Activated CD8-positive, alpha-beta memory T cell treated with anti-CD3 and anti-CD28 coated beads, Interleukin-2, amount 50 U/mL, for 24 hours (primary cell): ENCODE measurements around the gene CCDC28A.
"Not testable (repeated sequence)": the region's sequence is repeated elsewhere in the genome, so short reads cannot be mapped to it uniquely, and the experiment has no call there.

Experiments used
- DNase-seq: peaks from one replicate; pipeline ENCODE4 v3.0.0-alpha.2; 2020; ENCODE audit errors: extremely low read depth

The CCDC28A gene

DNA sequence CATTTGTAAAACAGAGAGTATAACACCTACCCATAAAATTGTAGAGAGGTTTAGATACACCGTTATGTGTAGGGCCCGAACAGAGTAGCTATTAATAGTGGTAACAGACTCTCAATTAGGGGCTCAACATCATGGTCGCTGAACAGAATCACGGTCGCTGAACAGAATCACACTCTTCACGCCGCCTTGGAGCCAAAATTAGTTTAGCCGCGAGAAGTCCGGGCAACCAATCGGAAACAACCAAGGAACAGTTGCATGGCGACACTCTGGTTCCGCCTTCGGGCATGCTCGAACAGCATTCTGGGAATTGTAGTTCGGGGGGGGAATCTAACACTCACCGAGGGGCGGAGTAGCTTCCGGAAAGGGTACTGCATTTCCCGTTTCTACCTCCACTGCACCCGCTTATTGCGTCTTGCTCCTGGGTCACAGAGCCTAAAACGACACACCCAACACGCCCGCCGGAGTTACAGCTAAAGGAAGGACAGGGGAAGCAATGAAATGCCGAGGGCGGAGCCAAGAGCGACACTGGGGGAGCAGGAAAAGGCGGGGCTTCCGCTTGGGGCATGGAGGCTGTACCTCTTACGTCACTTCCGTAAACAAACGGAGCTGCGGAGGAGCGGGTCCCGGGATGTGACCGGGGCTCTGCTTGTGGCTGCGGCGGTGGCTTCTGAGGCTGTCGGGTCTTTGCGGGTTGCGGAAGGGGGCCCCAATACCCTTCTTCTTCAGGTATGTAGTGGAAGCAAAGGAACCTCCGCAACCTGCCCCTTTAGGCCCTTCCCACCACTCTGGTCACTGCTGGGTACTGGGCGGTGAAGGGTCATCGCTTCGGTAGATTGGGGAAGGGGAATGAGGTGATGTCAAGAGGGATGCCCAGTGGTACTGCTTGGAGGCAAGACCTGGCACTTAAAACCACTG lies at the start of gene CCDC28A:
CCDC28A (plus strand) TSS at position 593 of the 915 bp plus-strand sequence. CDS start 2,352 bp downstream, outside the sequence.
- peak; percentile 81 for DNase-seq

DNA sequence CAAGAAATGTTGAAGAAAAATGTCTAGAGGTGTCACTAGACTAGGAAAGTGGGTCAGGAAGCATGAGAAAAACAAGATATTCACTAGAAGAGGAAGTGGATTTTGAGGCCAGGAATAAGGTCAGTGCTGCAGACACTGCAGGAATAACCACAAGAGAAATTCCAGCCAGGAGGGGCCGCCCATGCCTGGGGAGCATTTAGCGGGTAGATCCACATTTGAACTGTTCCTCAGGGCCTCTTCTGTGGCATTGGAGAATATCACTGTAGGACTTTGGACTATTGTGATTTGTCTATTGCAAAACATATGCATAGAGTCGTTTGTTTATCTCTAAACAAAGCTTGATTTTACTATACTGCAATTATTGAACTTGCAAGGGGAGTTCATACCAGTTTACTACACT lies 49.6 kb upstream of the CCDC28A start:
- no peak for DNase-seq

DNA sequence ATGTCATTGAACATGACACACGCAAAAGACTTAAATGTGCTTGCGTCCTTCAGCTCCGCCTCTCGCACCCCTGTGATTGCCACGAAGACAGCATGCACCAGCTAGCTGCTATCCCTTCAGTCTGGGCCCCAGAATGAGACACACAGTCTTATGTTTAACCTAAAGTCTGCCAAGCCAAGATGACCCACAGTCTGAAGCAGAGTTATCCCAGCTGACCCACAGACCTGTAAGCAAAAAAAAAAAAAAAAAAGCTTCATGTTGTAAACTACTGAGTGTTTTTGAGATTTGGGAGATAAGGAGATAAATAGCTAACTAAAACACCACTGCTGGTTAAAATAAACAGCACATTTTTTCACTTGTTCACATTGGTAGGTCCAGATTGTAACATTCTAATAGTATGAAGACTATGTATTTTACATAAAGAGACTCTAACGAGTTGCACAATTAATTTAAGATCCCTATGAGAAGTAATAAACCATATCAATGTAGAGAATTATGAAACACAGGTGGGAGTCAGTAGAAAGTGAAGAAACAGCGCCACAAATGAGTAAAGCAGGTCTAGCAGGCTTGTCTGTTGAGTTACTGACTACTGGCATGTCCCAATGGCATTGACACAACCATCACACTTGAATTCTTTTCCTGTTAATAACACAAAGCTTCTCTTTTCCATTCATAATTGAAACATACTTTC lies 47.4 kb upstream of the CCDC28A start:
- no peak for DNase-seq

DNA sequence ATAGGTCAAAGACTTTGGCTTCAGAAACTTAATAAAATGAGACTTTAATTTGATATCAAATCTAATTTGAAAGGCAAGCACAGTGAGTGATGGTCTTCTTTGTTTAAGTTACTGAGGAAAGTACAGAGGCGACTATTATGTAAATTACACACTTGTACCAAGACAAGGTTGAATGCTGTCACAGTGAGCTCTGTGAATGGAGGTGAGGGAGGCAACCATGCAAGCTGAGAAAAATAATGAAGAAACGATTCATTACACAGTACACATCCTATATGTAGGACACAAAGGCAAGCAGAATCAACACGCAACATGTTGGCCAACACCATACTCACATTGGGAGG lies 46.8 kb upstream of the CCDC28A start:
- DNase-seq, result no peak

DNA sequence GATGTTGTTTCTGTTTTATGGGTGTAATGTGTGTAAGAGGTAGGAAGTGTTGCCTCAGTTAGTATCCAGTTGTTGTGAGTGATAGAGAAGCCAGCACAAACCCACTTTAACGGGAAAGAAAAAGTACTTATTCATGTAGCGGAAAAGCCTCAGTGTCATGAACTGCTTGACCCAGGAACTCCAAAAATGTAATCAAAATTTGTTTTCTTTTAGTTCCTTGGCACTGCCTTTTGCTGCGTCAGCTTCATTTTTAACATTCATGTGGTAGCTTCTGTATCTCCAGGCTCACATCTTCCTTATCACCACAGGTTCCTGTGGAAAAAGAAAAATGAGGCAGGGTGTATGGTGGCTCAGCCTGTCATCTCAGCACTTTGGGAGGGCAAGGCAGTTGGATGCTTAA lies 46.4 kb upstream of the CCDC28A start:
- no peak for DNase-seq

DNA sequence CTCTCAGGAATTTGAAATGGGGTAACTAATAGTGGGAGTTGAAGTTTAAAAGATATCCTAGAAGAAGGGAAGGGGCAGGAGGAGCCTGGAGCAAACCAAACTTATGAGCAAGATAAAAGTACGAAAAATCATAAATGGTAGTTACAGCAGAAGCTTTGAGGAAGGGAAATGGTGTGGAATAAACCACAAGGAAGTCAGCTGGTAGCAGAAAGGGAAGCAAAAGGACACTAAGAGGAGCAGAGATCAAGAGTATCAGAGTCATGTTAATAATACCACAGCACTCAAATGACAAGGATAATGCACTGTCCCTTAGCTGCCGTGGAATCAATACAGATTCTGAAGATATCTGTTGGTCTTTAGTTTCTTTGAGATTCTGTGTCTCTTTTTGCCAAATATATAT lies 44.9 kb upstream of the CCDC28A start:
- DNase-seq, result no peak

DNA sequence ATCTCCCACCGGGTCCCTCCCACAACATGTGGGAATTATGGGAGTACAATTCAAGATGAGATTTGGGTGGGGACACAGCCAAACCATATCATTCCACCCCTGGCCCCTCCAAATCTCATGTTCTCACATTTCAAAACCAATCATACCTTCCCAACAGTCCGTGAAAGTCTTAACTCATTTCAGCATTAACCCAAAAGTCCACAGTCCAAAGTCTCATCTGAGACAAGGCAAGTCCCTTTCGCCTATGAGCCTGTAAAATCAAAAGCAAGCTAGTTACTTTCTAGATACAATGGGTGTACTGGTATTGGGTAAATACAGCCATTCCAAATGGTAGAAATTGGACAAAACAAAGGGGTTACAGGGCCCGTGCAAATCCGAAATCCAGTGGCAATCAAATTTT lies 43.5 kb upstream of the CCDC28A start:
- DNase-seq, result not testable (repeated sequence)

DNA sequence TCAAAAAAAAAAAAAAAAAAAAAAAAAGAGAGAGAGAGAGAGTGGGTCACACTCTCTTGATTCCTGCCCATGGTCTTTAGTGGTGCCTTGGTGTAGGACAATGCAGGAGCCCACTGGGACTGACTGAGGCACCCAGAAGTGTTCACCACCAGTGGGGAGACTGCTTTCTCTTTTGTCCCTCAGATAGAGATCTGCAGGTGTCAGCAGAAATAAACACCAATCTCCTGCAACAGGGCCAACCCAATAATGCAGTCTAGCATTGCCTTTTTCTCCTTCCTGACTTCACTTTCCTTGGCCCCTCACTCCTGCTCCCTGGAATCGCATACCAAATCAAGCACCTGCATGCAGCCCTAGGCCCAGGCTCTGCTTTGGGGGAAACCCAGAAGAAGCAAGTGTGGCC lies 39.0 kb upstream of the CCDC28A start:
- no peak for DNase-seq

DNA sequence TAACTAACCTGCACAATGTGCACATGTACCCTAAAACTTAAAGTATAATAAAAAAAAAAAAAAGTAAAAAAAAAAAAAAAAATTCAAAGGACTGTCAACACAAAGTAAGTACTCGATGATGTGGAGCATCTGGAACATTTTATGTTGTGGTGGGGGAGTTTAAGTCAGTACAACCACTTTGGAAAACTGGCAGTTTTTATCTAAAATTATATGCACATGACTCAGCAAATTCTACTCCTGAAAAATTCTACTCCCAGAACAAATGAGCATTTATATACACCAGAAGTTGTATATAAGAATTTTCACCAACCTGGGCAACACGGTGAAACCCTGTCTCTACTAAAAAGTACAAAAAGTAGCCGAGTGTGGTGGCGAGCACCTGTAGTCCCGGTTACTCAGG lies 36.9 kb upstream of the CCDC28A start:
- DNase-seq, result no peak

DNA sequence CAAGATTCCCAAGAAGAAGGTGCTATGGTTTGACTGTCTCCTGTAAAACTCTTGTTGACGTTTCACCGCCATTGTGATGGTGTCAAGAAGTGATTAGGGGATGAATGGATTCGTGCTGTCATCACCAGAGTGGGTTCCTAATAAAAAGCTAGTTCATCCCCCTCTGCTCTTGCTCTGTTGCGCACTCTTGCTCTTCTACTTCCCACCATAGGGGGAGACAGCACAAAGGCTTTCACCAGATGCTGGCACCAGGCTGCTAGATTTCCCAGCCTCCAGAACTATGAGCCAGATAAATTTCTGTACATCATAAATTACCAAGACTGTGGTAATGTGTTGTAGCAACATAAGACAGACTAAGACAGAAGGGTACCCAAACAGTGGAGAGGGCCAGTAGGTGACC lies 21.6 kb upstream of the CCDC28A start:
- DNase-seq, result no peak

DNA sequence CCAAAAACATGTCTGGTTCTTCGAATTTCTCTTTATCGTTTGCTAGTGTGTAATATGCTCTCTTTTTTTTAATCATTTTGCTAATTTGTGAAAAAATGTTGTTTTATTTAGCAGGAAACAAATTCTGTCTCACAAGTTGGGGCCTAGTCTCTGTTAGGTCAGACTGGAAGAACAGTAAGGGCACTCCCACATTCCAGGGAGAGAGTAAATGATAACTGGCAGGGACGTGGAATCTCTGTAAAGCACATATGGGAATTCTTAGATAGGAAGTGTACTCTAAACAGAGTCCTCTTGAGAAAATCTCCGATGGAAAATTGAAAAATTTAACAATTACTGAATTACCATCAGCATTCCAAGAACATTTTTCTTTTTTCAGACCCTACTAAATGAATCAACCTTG lies 16.4 kb upstream of the CCDC28A start:
- no peak for DNase-seq

DNA sequence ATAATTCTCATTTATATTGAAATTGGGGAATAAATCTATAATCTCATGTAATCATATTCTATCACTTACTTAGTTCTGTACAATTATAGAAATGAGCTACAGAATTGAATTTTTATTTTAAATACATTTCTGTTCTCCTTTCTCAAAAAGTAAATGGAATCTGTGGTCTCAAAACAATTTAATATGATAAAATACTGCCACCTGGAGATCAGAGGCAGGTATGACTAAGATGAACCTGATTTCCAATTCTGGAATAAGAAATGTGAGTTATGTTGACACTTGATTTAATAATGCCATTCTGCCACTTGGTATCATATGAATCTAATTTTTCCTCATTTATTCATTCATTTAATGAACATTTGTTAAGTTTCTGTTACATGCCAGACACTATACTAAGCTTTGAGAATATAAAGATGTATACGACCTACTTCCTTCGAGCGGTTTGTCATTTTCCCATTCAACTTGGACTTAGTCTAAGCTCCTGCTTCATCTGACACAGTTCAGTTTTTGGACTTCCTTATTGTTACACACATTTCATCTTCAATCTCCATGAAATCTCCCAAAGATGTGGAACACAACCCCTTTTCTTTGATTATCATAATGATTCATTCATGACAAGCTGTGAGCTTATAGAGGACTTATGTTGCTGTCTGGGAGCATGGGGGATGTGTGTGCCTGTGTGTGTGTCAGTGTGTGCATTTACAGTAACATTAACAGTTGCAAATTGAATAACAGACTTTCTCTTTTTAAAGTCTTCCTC lies 7.5 kb upstream of the CCDC28A start:
- DNase-seq, result no peak

DNA sequence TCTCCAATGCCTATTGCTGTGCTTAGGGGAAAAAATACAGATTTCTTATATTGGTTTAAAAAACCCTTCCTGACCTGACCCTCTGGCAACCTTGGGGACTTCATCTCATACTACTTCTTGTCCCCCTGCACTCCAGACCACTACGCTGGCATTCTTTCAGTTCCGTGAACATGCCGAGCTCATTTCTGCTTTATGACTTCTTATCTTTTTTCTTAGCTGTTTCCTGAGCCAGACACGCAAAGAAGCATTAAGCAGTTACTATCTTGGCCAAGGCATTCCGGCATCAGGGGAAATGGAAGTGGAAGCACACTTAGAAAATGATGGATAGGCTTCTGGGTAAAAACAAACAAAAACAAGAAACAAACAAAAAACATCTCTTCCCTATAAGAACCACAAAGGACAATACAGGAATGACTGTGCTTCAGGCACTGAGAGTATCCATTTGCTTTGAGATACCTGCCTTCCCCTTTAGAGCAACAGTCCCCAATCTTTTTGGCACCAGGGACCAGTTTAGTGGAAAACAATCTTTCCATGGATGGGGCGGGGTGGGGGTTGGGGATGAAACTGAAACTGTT lies 4.4 kb upstream of the CCDC28A start:
- DNase-seq, result no peak

DNA sequence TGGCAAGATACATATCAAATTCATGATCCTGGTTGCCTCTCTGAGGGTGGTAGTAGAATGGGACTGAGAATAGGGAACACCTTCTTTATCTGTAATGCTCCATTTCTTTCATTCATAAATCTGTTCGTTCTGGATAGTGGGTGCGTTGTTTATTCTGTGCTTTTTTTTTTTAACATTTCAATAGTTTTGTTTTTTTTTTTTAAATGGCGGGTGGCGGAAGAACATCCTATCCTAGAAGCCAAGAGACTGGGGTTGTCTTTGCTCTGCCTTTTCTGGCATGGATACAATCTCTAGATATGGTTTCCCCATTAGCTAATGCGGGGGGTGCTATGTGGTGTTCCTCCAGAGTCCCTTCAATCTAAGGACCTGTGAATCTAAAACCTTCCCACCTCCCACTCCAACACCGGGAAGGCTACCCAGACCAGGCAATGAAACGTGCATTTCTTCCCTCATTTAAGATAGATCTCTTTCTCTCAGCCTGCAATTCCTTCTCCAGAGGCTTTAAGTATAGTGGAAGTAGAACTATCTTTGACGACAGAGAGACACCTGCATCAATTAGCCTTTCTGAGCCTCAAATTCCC lies 883 bp upstream of the CCDC28A start:
- DNase-seq, result no peak

DNA sequence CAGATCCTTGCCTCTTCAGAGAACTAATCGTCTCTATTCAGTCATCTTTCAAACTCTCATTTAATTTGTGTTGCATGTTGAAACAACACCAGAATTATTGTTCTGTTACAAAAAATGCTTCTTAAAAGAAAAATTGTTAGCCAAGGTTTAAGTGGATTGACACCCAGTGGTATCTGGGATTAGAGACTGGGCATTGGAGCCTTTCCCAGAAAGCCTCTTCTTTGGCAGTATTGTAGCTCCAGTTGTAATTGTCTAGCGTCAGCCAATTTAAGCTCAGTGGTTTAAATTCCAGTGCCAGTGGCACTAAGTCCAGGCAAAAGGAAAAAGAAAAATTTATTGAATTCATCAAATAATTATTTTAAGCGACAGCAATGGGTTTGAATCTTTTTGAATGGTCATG lies 801 bp downstream of the CCDC28A start:
- DNase-seq, result no peak

DNA sequence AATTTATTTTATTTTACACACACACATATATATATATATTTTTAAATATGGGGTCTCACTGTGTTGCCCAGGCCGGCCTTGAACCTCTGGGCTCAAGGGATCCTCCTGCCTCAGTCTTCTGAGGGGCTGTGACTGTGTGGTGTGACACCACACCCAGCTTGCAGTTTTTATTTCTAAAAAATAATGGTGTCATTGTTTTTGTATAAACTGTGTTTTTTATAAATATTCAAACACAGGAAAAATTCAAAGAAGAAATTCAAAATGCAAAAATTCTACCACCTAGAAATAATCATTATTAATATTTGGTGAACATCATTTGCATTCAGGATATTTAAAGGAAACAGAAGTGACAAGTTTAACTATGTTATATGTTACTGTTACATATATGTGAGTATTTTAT lies 3.1 kb downstream of the CCDC28A start:
- no peak for DNase-seq

DNA sequence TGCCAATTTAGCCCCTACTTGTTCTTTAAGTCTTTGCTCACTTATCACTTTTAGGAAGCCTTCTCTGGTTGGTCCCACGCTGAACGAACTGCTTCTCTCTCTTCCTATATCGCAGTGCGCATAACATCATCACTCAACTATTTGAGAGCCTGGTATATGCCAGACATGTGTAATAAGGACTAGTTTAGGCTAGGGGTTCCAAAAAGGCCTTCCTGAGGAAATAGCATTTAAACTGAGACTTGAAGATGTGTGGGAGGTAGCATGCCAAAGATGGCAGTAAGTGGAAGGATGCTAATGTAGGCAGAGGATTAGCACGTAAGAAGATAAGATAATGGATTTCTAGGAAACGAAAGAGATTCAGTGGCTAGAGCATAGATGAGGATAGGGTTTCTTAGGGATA lies 4.8 kb downstream of the CCDC28A start:
- no peak for DNase-seq

DNA sequence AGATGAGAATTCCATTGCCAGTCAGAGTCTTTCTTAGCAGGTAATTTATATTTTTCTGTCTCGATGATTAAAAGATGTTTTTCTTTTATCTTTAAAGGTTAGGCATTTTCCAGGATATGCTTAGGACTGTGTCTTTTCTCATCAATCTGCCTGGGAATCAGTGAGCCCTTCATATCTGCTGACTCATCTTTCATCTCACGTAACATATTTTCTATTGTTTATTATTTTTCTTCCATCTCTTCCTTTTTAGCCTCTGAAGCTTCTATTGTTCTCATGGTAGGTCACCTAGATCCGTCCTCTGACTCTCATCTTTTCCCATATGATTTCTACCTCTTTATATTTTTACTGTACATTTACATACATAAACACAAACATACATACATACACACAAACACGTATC lies 8.7 kb downstream of the CCDC28A start:
- DNase-seq, result no peak

DNA sequence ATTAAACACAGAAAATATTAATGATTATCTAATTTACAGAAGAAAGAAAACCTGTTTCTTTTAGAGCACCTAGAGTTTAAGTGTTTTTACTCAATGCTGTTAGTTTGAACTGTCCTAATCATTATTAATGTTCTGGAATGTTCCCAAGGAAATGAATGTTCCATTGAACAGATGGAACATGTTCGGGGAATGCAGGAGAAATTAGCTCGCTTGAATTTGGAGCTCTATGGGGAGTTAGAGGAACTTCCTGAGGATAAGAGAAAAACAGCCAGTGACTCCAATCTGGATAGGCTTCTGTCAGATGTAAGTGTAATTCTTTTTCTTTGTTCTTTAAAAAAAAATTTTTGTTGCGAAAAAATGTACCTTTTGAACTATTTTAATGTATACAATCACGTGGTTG lies 11.5 kb downstream of the CCDC28A start:
- DNase-seq, result no peak

DNA sequence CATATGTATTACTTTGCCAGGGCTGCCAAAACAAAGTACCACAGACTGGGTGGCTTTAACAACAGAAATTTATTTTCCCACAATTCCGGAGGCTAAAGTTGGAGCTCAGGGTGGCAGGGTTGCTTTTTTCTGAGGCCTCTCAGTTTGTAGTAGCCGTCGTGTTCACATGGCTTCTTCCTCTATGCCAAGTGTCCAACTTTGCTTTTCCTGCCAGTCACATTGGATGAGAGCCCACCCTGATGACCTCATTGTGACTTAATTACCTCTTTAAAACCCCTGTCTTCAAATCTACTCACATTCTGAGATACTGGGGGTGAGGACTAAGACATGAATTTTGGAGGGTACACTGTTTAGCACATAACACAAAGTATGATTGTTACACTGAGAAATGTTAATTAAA lies 12.4 kb downstream of the CCDC28A start:
- no peak for DNase-seq

DNA sequence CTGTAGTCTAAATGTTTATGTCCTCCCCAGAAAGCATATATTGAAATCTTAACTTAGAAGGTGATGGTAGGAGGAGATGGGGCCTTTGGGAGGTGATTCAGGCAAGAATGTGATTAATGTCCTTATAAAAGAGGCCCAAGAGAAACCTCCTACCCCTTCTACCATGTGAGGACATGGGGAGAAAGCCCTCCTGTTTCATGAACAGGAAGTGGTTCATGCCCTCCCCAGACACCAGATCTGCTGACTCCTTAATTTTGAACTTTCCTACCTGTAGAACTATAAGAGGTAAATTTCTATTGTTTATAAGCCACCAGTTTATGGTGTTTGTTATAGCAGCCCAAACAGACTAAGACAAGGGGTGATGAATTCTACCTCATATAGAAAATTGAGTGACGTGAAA lies 13.6 kb downstream of the CCDC28A start:
- DNase-seq, result no peak
